H1 (cell line): Measurements from ENCODE around the gene SLC6A12.

Experiments used
- ATF2 ChIP-seq: IDR thresholded peaks from 2 replicates; pipeline ENCODE4 v1.6.1; 2012; ENCODE audit warnings: low read length, inconsistent platforms
- BACH1 ChIP-seq: IDR thresholded peaks from 2 replicates; pipeline ENCODE4 v1.6.1; 2012; ENCODE audit warnings: low read length, improper control_type of control experiment
- CBX5 ChIP-seq: fragments of 300-800, 300-1000 bp; sonication (generic); IDR thresholded peaks from 2 replicates; pipeline ENCODE4 v1.7.1; 2016; ENCODE audit warnings: antibody characterized with exemption, low read length, low read depth
- CTCF ChIP-seq, 3 experiments: IDR thresholded peaks; 1 replicate in 2 of 3; 2 replicates in 1 of 3; pipeline versions ENCODE4 v1.5.1 to v1.6.1; 2011; ENCODE audit warnings: low read length in 3 of 3, mild to moderate bottlenecking in 3 of 3, inconsistent platforms in 2 of 3, low read depth in 1 of 3, moderate library complexity in 1 of 3; ENCODE audit not compliant: insufficient read depth in 1 of 3; ENCODE audit errors: control extremely low read depth in 1 of 3
- EZH2 ChIP-seq: fragments of 200-600 bp; sonication (generic); IDR thresholded peaks from 2 replicates; pipeline ENCODE4 v1.7.1; 2012; ENCODE audit warnings: low read depth, mild to moderate bottlenecking, moderate library complexity, low read length, inconsistent platforms; ENCODE audit not compliant: severe bottlenecking
- JUND ChIP-seq: IDR thresholded peaks from 2 replicates; pipeline ENCODE4 v1.6.1; 2011; ENCODE audit warnings: mild to moderate bottlenecking, improper control_type of control experiment, low read length
- POLR2A ChIP-seq, 2 experiments: IDR thresholded peaks; 1 replicate in 1 of 2; 2 replicates in 1 of 2; pipeline ENCODE4 v1.6.1; 2011; ENCODE audit warnings: low read depth in 2 of 2, low read length in 2 of 2, mild to moderate bottlenecking in 2 of 2; ENCODE audit errors: control extremely low read depth in 1 of 2
- POLR2AphosphoS5 ChIP-seq: IDR thresholded peaks from 2 replicates; pipeline ENCODE4 v1.6.1; 2011; ENCODE audit warnings: low read depth, low read length
- RFX5 ChIP-seq: IDR thresholded peaks from 2 replicates; pipeline ENCODE4 v1.6.1; 2011; ENCODE audit warnings: low read depth, low read length, improper control_type of control experiment, borderline replicate concordance
- SIX5 ChIP-seq: IDR thresholded peaks from 2 replicates; pipeline ENCODE4 v1.6.1; 2011; ENCODE audit warnings: mild to moderate bottlenecking, low read depth, low read length
- SP2 ChIP-seq: IDR thresholded peaks from 2 replicates; pipeline ENCODE4 v1.6.1; 2012; ENCODE audit warnings: mild to moderate bottlenecking, low read length, inconsistent platforms
- SRF ChIP-seq: IDR thresholded peaks from 2 replicates; pipeline ENCODE4 v1.6.1; 2011; ENCODE audit warnings: mild to moderate bottlenecking, low read depth, low read length, moderate library complexity
- TAF1 ChIP-seq: IDR thresholded peaks from 2 replicates; pipeline ENCODE4 v1.6.1; 2011; ENCODE audit warnings: mild to moderate bottlenecking, low read depth, low read length
- ZNF274 ChIP-seq: IDR thresholded peaks from 2 replicates; pipeline ENCODE4 v1.7.0; 2012; ENCODE audit warnings: low read length, borderline replicate concordance; ENCODE audit errors: extremely low read depth

- no peak for TF ChIP-seq CTCF (IDR thresholded peaks at IDR 0.05; ENCODE audit: control extremely low read depth in 1 of 3, insufficient read depth in 1 of 3, low read depth in 1 of 3, low read length in 3 of 3)
- TF ChIP-seq POLR2AphosphoS5, result no peak
- TF ChIP-seq SRF, result no peak
- TF ChIP-seq ZNF274, result no peak
- TF ChIP-seq BACH1, result no peak
- no peak for TF ChIP-seq SP2
- no peak for TF ChIP-seq EZH2
- TF ChIP-seq POLR2A (IDR thresholded peaks at IDR 0.05; ENCODE audit: control extremely low read depth in 1 of 2, low read depth in 2 of 2, low read length in 2 of 2), result no peak
- TF ChIP-seq RFX5, result no peak
- no peak for TF ChIP-seq CBX5
- no peak for TF ChIP-seq JUND
- TF ChIP-seq SIX5, result no peak
- TF ChIP-seq TAF1, result no peak
- TF ChIP-seq ATF2, result no peak
Measured at GRCh38 chr12:195951-196350, 18.0 kb downstream of the SLC6A12 start.
